Ovary (tissue), 3 donors: ENCODE data around the gene CLCN6.

Experiments
- CTCF ChIP-seq, 3 donors: fragments of 450-650 bp in 2 of 3; fragments of 200-600 bp in 1 of 3; IDR thresholded peaks; one replicate each; pipeline versions ENCODE4 v1.5.1 to v1.8.0; 2016 to 2022; ENCODE audit warnings: antibody characterized with exemption in 3 of 3, mild to moderate bottlenecking in 1 of 3
- EP300 ChIP-seq: sonication (generic); formaldehyde crosslinking; IDR thresholded peaks from one replicate; pipeline ENCODE4 v1.6.1; 2017; ENCODE audit warnings: antibody characterized with exemption
- POLR2A ChIP-seq: fragments of 450-650 bp; IDR thresholded peaks from one replicate; pipeline ENCODE4 v1.6.1; 2017; ENCODE audit warnings: antibody characterized with exemption, mild to moderate bottlenecking, moderate library complexity
- donor health status: DM: no; HTN: no; CAD: no.

- TF ChIP-seq CTCF (IDR thresholded peaks at IDR 0.05) (no peak), POLR2A (no peak), EP300 (no peak)
These were observed 77.0 kb downstream of the CLCN6 start for GRCh38 chr1:11882814-11883538.
